Nephron (organoid): ENCODE measurements around the gene TTL.

Source experiments
- H3K27ac Mint-ChIP-seq, 3 experiments: 2 replicates each; pipeline ENCODE4 v1.8.0; 2020; ENCODE audit warnings: mixed read lengths in 3 of 3, mild to moderate bottlenecking in 2 of 3, moderate library complexity in 1 of 3
- H3K27me3 Mint-ChIP-seq: 2 replicates; pipeline ENCODE4 v1.8.0; 2021; ENCODE audit warnings: low read depth, mild to moderate bottlenecking, moderate library complexity, mixed read lengths
- H3K36me3 Mint-ChIP-seq: 2 replicates; pipeline ENCODE4 v1.8.0; 2020; ENCODE audit warnings: low read depth, mixed read lengths
- H3K4me1 Mint-ChIP-seq: 2 replicates; pipeline ENCODE4 v1.8.0; 2020; ENCODE audit warnings: mixed read lengths
- H3K4me3 Mint-ChIP-seq, 3 experiments: 2 replicates each; pipeline ENCODE4 v1.8.0; 2020; ENCODE audit warnings: mild to moderate bottlenecking in 3 of 3, mixed read lengths in 3 of 3, moderate library complexity in 2 of 3
- H3K9me3 Mint-ChIP-seq: 2 replicates; pipeline ENCODE4 v1.8.0; 2020; ENCODE audit warnings: mixed read lengths
- CTCF ChIP-seq, 3 experiments: fragments of 200-600 bp; sonication (generic); IDR thresholded peaks; one replicate each; pipeline ENCODE4 v1.5.0; 2021; ENCODE audit warnings: antibody characterized with exemption in 3 of 3; ENCODE audit not compliant: unreplicated experiment in 3 of 3

TTL gene

GRCh38 chr2:112584891-112585250 is 102.9 kb downstream of the TTL start:
- H3K27ac Mint-ChIP-seq, result peak overlapping the region; percentile 98 to 99 (median 98)
- no peaks in the 10 kb centered on the region for H3K9me3 Mint-ChIP-seq
- H3K36me3 Mint-ChIP-seq, result peaks cover 17% of the 10 kb centered on the region
- H3K27me3 Mint-ChIP-seq, result no peaks in the 10 kb centered on the region
- TF ChIP-seq CTCF (IDR thresholded peaks at IDR 0.05; ENCODE audit: unreplicated experiment in 3 of 3), result no peak
- peaks cover 37% of the 10 kb centered on the region for H3K4me1 Mint-ChIP-seq
- peak overlapping the region; percentile 93 to 98 (median 93) for H3K4me3 Mint-ChIP-seq

- peaks cover 21% of the 10 kb centered on the region for H3K36me3 Mint-ChIP-seq
- no peaks in the 10 kb centered on the region for H3K9me3 Mint-ChIP-seq
- H3K4me1 Mint-ChIP-seq, result peaks cover 37% of the 10 kb centered on the region
- peak overlapping the region; percentile 93 to 98 (median 93) for H3K4me3 Mint-ChIP-seq
- no peaks in the 10 kb centered on the region for H3K27me3 Mint-ChIP-seq
- H3K27ac Mint-ChIP-seq, result peak overlapping the region; percentile 98 to 99 (median 98)
- no peak for TF ChIP-seq CTCF (IDR thresholded peaks at IDR 0.05; ENCODE audit: unreplicated experiment in 3 of 3)
Measured at GRCh38 chr2:112585400-112585799, 103.4 kb downstream of the TTL start.

GRCh38 chr2:112585873-112586464 is 104.0 kb downstream of the TTL start:
- H3K36me3 Mint-ChIP-seq, result peaks cover 23% of the 10 kb centered on the region
- TF ChIP-seq CTCF (IDR thresholded peaks at IDR 0.05; ENCODE audit: unreplicated experiment in 3 of 3), result no peak

GRCh38 chr2:112588611-112589045 is 106.7 kb downstream of the TTL start:
- H3K4me1 Mint-ChIP-seq, result peaks cover 38% of the 10 kb centered on the region
- no peaks in the 10 kb centered on the region for H3K9me3 Mint-ChIP-seq
- H3K27ac Mint-ChIP-seq, result peak overlapping the region in 1 of 3 experiments; percentile 32
- peaks cover 30% of the 10 kb centered on the region for H3K36me3 Mint-ChIP-seq
- H3K4me3 Mint-ChIP-seq, result peak overlapping the region in 2 of 3 experiments; percentile 37 to 73
- TF ChIP-seq CTCF (IDR thresholded peaks at IDR 0.05; ENCODE audit: unreplicated experiment in 3 of 3), result no peak
- H3K27me3 Mint-ChIP-seq, result no peaks in the 10 kb centered on the region

More at GRCh38 chr2:112585873-112586464, 104.0 kb downstream of the TTL start:
- Mint-ChIP-seq H3K27me3 (no peaks in the 10 kb centered on the region), H3K4me3 (peak overlapping the region; percentile 72 to 76 (median 73)), H3K9me3 (no peaks in the 10 kb centered on the region), H3K27ac (peak overlapping the region in 2 of 3 experiments; percentile 39 to 71), H3K4me1 (peaks cover 38% of the 10 kb centered on the region)
